ENCODE measurements around the gene BMERB1. TPM values are rescaled to one million over a fixed set of nuclear protein-coding genes. Genes with fewer than 3 reads are reported as not detected.

Gene BMERB1
- total and polyA plus RNA-seq, 9 of the 15 experiments (the other 6 are each of a cell fraction or from before 2014, with no cell fraction given), result 0.29 to 2.9 (median 0.94) TPM

DNA sequence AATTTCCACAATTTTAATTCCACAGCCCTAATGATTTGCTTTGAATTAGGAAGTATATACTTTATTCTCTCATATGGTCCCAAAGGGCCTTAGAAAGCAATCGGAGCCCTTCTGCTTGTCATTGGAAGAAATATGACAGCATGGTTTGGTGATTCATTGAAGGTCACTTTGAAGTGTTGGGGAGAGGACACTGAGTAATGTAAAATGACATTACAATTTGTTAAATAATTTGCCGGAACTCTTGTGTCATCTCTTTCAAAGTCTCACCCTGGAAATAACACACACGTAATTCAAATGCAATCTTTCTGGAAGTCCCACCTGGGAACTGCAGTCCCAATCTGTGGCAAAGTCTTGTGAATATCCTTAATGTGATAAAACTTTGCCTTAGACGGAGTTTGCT, 59.8 kb downstream of the BMERB1 start (continued):
- peak; percentile 75 for TF ChIP-seq JUN (IDR thresholded peaks at IDR 0.05; ENCODE audit: borderline replicate concordance, low read depth, low read length)
- no peak for TF ChIP-seq JUN (CRISPR knock-in tag; IDR thresholded peaks at IDR 0.05; ENCODE audit: borderline replicate concordance)
- TF ChIP-seq, protein P1, sequence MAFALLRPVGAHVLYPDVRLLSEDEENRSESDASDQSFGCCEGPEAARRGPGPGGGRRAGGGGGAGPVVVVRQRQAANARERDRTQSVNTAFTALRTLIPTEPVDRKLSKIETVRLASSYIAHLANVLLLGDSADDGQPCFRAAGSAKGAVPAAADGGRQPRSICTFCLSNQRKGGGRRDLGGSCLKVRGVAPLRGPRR (CRISPR knock-in tag; IDR thresholded peaks at IDR 0.05), result no peak
- no peak for TF ChIP-seq KLF13 (tag; IDR thresholded peaks at IDR 0.05; ENCODE audit: borderline replicate concordance, low read depth)

DNA sequence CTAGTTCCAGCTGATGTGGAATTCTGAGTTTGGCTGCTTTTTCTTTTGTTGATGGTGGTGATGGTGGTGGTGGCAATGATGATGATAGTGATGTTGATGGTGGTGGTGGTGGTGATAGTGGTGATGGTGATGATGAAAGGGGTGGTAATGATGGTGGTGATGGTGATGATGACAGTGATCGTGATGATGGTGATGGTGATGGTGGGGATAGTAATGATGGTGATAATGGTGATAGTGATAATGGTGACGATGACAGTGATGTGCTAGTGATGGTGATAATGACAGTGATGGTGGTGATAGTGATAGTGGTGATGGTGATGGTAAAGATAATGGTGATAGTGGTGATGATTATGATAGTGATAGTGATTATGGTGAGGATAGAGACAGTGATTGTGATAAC, 61.5 kb downstream of the BMERB1 start:
- DNase-seq (ENCODE audit: extremely low read depth in 1 of 4, low spot score in 3 of 4) (no peak), ATAC-seq (no peak), FAIRE-seq (no peak)
- no TSS peak for BruUV-seq (replicated peaks)
- in situ Hi-C loops (cut with MboI) (no loop called here), intact Hi-C loops (cut with micrococcal nuclease) (no loop called here)
- WGBS (ENCODE audit: insufficient coverage, low coverage, missing lambda C conversion rate), result 44% methylated on average over 2 of the region's 2 CpGs
- POLR2A ChIA-PET, result no interaction called here
- H3K27ac ChIP-seq (ENCODE audit: extremely low read depth, low read depth, low read length), result no peak overlapping the region
- no peak overlapping the region for H3K4me3 ChIP-seq
- no peaks in the 10 kb centered on the region for H3K79me2 ChIP-seq (ENCODE audit: control insufficient read depth, insufficient read depth, low read length)
- H3K4me2 ChIP-seq (ENCODE audit: insufficient read depth, low read length), result no peak overlapping the region
- CTCF ChIA-PET (ENCODE audit: low intra/inter-chr PET ratio), result no interaction called here
- H2AFZ ChIP-seq (ENCODE audit: low read depth, low read length), result no peak overlapping the region
- H3K4me1 ChIP-seq (replicated peaks in 1 of 2; ENCODE audit: control insufficient read depth in 2 of 2, insufficient read depth in 2 of 2, low read length in 2 of 2), result peaks cover 0 to 9% of the 10 kb centered on the region in 2 experiments; a peak in 3 of 5 replicates
- no peaks in the 10 kb centered on the region; a peak in 1 of 5 replicates for H3K27me3 ChIP-seq (ENCODE audit: control insufficient read depth in 2 of 2, insufficient read depth in 2 of 2, low read length in 2 of 2)
- no peak overlapping the region for H3K9ac ChIP-seq (ENCODE audit: insufficient read depth in 1 of 2, low read depth in 2 of 2, low read length in 2 of 2)
- no peaks in the 10 kb centered on the region for H4K20me1 ChIP-seq (replicated peaks; ENCODE audit: control insufficient read depth, insufficient read depth, low read length)
- H3K9me1 ChIP-seq (ENCODE audit: control insufficient read depth, insufficient read depth, low read length), result no peaks in the 10 kb centered on the region
- no peaks in the 10 kb centered on the region; the same call in 1 of the 2 replicates for H3K9me3 ChIP-seq (replicated peaks; ENCODE audit: control insufficient read depth, insufficient read depth, low read depth, low read length)
- H3K36me3 ChIP-seq (ENCODE audit: control insufficient read depth, insufficient read depth, low read length), result no peaks in the 10 kb centered on the region
- TF ChIP-seq, protein P2, sequence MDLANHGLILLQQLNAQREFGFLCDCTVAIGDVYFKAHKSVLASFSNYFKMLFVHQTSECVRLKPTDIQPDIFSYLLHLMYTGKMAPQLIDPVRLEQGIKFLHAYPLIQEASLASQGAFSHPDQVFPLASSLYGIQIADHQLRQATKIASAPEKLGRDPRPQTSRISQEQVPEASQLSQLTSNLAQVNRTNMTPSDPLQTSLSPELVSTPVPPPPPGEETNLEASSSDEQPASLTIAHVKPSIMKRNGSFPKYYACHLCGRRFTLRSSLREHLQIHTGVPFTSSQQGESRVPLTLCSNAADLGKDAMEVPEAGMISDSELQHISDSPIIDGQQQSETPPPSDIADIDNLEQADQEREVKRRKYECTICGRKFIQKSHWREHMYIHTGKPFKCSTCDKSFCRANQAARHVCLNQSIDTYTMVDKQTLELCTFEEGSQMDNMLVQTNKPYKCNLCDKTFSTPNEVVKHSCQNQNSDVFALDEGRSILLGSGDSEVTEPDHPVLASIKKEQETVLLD (IDR thresholded peaks at IDR 0.05), result 0 out of 2 replicates have a peak, but pooled peaks have one; percentile 31
- TF ChIP-seq TSC22D4 (tag; IDR thresholded peaks at IDR 0.05) (peak; percentile 70; the same call in 1 of the 2 replicates), MTA1 (IDR thresholded peaks at IDR 0.05; ENCODE audit: borderline replicate concordance) (peak; percentile 35; the same call in 1 of the 2 replicates), EHMT2 (IDR thresholded peaks at IDR 0.05) (peak; percentile 72), TCF3 (CRISPR knock-in tag; IDR thresholded peaks at IDR 0.05) (no peak), KDM1A (IDR thresholded peaks at IDR 0.05) (peak; percentile 55 to 61; a peak in 3 of 4 replicates), HDAC1 (IDR thresholded peaks at IDR 0.05) (peak in 1 of 2 experiments; percentile 66; a peak in 2 of 4 replicates), ZNF253 (CRISPR knock-in tag; conservative IDR thresholded peaks at IDR 0.05) (no peak)
- TF ChIP-seq, protein P3, sequence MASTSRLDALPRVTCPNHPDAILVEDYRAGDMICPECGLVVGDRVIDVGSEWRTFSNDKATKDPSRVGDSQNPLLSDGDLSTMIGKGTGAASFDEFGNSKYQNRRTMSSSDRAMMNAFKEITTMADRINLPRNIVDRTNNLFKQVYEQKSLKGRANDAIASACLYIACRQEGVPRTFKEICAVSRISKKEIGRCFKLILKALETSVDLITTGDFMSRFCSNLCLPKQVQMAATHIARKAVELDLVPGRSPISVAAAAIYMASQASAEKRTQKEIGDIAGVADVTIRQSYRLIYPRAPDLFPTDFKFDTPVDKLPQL (IDR thresholded peaks at IDR 0.05; ENCODE audit: extremely low read depth, insufficient read length), result no peak
- TF ChIP-seq, protein P4, sequence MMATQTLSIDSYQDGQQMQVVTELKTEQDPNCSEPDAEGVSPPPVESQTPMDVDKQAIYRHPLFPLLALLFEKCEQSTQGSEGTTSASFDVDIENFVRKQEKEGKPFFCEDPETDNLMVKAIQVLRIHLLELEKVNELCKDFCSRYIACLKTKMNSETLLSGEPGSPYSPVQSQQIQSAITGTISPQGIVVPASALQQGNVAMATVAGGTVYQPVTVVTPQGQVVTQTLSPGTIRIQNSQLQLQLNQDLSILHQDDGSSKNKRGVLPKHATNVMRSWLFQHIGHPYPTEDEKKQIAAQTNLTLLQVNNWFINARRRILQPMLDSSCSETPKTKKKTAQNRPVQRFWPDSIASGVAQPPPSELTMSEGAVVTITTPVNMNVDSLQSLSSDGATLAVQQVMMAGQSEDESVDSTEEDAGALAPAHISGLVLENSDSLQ (IDR thresholded peaks at IDR 0.05), result 0 out of 2 replicates have a peak, but pooled peaks have one; percentile 7
- TF ChIP-seq, protein P5, sequence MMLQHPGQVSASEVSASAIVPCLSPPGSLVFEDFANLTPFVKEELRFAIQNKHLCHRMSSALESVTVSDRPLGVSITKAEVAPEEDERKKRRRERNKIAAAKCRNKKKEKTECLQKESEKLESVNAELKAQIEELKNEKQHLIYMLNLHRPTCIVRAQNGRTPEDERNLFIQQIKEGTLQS (IDR thresholded peaks at IDR 0.05), result peak; percentile 35
- TF ChIP-seq, protein P5 (CRISPR knock-in tag; conservative IDR thresholded peaks at IDR 0.05), result no peak

Measured in K562 (cell line).